Measurements from ENCODE around the gene GOT2. TPM values are rescaled to one million over a fixed set of nuclear protein-coding genes. Genes with fewer than 3 reads are reported as not detected.
"Not testable (repeated sequence)": the region's sequence is repeated elsewhere in the genome, so short reads cannot be mapped to it uniquely, and the experiment has no call there.

Gene GOT2
- total and polyA plus RNA-seq, 2 experiments from 2014 or later, result 83.8 to 103 TPM

DNA sequence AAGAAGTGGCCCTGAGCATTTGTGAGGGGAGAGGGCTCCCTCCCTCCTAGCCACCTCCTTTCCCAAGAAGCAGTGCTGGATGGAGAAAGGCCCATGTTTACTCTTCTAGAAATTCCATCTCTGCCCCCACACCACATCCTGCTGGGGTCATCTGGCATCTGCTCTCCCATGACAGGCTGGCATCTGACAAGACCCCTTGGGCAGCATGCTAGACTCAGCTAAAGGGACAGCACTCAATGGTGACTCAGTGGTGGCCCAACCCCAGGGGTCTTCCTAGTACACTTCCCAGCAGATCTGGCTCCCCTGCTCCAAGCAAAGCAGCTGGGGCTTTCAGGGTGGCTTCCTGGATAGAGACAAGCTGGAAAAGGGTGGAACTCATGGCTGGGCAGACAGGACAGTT lies 63.9 kb downstream of the GOT2 start:
- Histone ChIP-seq H3K79me2 (no peaks in the 10 kb centered on the region), H3K27ac (no peak overlapping the region), H3K36me3 (replicated peaks; ENCODE audit: insufficient read depth, low read depth) (no peaks in the 10 kb centered on the region), H3K4me2 (no peak overlapping the region), H3K4me3 (no peak overlapping the region), H3K9me2 (replicated peaks; ENCODE audit: insufficient read depth) (no peaks in the 10 kb centered on the region), H2AFZ (no peak overlapping the region), H3K4me1 (ENCODE audit: insufficient read depth) (no peaks in the 10 kb centered on the region), H3K27me3 (no peaks in the 10 kb centered on the region), H4K20me1 (ENCODE audit: insufficient read depth, poor library complexity, severe bottlenecking) (no peaks in the 10 kb centered on the region), H3K9me3 (ENCODE audit: low read depth) (no peaks in the 10 kb centered on the region)
- no peak for TF ChIP-seq EZH2 (IDR thresholded peaks at IDR 0.05; ENCODE audit: borderline replicate concordance)
- TF ChIP-seq, protein P1, sequence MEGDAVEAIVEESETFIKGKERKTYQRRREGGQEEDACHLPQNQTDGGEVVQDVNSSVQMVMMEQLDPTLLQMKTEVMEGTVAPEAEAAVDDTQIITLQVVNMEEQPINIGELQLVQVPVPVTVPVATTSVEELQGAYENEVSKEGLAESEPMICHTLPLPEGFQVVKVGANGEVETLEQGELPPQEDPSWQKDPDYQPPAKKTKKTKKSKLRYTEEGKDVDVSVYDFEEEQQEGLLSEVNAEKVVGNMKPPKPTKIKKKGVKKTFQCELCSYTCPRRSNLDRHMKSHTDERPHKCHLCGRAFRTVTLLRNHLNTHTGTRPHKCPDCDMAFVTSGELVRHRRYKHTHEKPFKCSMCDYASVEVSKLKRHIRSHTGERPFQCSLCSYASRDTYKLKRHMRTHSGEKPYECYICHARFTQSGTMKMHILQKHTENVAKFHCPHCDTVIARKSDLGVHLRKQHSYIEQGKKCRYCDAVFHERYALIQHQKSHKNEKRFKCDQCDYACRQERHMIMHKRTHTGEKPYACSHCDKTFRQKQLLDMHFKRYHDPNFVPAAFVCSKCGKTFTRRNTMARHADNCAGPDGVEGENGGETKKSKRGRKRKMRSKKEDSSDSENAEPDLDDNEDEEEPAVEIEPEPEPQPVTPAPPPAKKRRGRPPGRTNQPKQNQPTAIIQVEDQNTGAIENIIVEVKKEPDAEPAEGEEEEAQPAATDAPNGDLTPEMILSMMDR (IDR thresholded peaks at IDR 0.05; ENCODE audit: poor library complexity), result no peak
- no peak for TF ChIP-seq EZH2phosphoT487 (IDR thresholded peaks at IDR 0.05; ENCODE audit: low read depth, severe bottlenecking, unreplicated experiment)
- DNase-seq (ENCODE audit: low spot score), result no peak

DNA sequence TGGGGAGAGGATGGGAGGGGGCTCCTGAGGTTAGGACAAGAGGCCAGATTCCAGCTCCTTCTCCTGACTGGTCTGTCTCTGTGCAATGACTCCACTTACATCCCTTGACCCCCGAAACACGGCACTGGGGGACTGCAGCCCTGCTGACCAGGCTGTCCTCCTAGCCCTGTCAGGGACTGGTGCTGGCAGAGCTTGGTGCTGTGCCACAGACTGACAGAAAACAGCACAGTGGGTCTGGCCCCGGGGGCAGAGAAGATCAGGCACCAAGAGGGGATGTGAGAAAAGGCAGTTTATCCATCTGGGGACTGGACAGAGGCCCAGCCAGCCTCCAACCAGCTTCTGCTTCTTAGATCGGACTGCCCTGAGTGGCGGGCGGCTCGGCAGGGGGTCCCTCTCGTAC lies 68.9 kb downstream of the GOT2 start:
- Histone ChIP-seq H3K36me3 (replicated peaks; ENCODE audit: insufficient read depth, low read depth) (no peaks in the 10 kb centered on the region), H3K27ac (no peak overlapping the region), H3K79me2 (no peaks in the 10 kb centered on the region), H4K20me1 (ENCODE audit: insufficient read depth, poor library complexity, severe bottlenecking) (no peaks in the 10 kb centered on the region), H3K4me1 (ENCODE audit: insufficient read depth) (no peaks in the 10 kb centered on the region), H2AFZ (no peak overlapping the region), H3K9me3 (ENCODE audit: low read depth) (no peaks in the 10 kb centered on the region), H3K9me2 (replicated peaks; ENCODE audit: insufficient read depth) (no peaks in the 10 kb centered on the region), H3K4me2 (no peak overlapping the region), H3K4me3 (no peak overlapping the region), H3K27me3 (no peaks in the 10 kb centered on the region)
- 87% methylated on average over 7 of the region's 8 CpGs for WGBS (ENCODE audit: low lambda C conversion rate, missing lambda C conversion rate)
- no peak for DNase-seq (ENCODE audit: low spot score)
- TF ChIP-seq EZH2phosphoT487 (IDR thresholded peaks at IDR 0.05; ENCODE audit: low read depth, severe bottlenecking, unreplicated experiment), result no peak
- no peak for TF ChIP-seq EZH2 (IDR thresholded peaks at IDR 0.05; ENCODE audit: borderline replicate concordance)
- TF ChIP-seq, protein P1 (IDR thresholded peaks at IDR 0.05; ENCODE audit: poor library complexity), result no peak

DNA sequence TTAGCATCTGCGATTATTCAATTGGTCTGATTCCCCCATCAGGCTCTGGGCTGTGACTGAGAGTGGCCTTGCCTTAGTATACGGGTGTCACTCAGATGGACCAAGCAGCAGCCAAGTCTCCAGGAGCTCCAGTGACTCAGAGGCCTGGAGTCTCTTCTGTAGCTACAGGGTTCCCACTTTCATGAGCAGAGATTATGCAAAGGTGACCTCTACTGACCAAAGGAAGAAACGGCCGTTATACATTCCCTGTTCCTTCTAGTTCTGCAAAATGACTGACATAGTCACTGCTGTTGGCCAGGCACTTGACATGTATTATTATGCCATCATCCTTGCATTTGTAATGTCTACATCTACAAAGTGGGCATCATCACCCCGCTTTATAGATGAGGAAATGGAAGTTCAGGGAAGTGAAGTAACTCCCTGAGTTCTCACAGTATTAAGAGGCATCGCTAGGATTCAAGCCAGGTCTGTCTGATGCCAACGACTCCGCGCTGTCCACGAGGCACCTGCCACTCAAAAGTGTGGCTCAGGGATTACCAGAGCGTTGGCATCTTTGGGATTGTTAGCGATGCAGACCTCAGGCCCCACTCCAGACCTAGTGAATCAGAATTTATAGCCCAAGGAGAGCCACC lies 72.8 kb downstream of the GOT2 start:
- H4K20me1 ChIP-seq (ENCODE audit: insufficient read depth, poor library complexity, severe bottlenecking), result no peaks in the 10 kb centered on the region
- H3K4me3 ChIP-seq, result no peak overlapping the region
- H3K9me3 ChIP-seq (ENCODE audit: low read depth), result no peaks in the 10 kb centered on the region
- no peak overlapping the region for H3K4me2 ChIP-seq
- H3K79me2 ChIP-seq, result no peaks in the 10 kb centered on the region
- H3K4me1 ChIP-seq (ENCODE audit: insufficient read depth), result peaks cover 4% of the 10 kb centered on the region
- no peak overlapping the region for H3K27ac ChIP-seq
- H3K9me2 ChIP-seq (replicated peaks; ENCODE audit: insufficient read depth), result no peaks in the 10 kb centered on the region
- DNase-seq (ENCODE audit: low spot score), result peak; percentile 89
- H3K36me3 ChIP-seq (replicated peaks; ENCODE audit: insufficient read depth, low read depth), result no peaks in the 10 kb centered on the region
- H2AFZ ChIP-seq, result no peak overlapping the region
- TF ChIP-seq EZH2phosphoT487 (IDR thresholded peaks at IDR 0.05; ENCODE audit: low read depth, severe bottlenecking, unreplicated experiment), result no peak
- TF ChIP-seq, protein P1 (IDR thresholded peaks at IDR 0.05; ENCODE audit: poor library complexity), result peak; percentile 69
- WGBS (ENCODE audit: low lambda C conversion rate, missing lambda C conversion rate), result 47% methylated on average over 12 of the region's 12 CpGs
- no peaks in the 10 kb centered on the region for H3K27me3 ChIP-seq

GRCh38 chr16:58659911-58660310 lies 74.2 kb downstream of the GOT2 start:
- not testable (repeated sequence) for H3K27ac ChIP-seq; H3K4me2 ChIP-seq; DNase-seq (ENCODE audit: low spot score); H4K20me1 ChIP-seq (ENCODE audit: insufficient read depth, poor library complexity, severe bottlenecking); H3K79me2 ChIP-seq; H3K36me3 ChIP-seq (replicated peaks; ENCODE audit: insufficient read depth, low read depth); H3K4me1 ChIP-seq (ENCODE audit: insufficient read depth); H3K4me3 ChIP-seq; H3K27me3 ChIP-seq; H3K9me2 ChIP-seq (replicated peaks; ENCODE audit: insufficient read depth); H3K9me3 ChIP-seq (ENCODE audit: low read depth); H2AFZ ChIP-seq
- WGBS (ENCODE audit: low lambda C conversion rate, missing lambda C conversion rate), result 88% methylated on average over 11 of the region's 11 CpGs
